ENCODE results near the gene CNTNAP5.

Gene CNTNAP5

GRCh38 chr2:124281541-124281940, 256.5 kb downstream of the CNTNAP5 start:
- no peak for DNase-seq (ENCODE audit: extremely low read depth, low read depth)
- TF ChIP-seq, protein P1, sequence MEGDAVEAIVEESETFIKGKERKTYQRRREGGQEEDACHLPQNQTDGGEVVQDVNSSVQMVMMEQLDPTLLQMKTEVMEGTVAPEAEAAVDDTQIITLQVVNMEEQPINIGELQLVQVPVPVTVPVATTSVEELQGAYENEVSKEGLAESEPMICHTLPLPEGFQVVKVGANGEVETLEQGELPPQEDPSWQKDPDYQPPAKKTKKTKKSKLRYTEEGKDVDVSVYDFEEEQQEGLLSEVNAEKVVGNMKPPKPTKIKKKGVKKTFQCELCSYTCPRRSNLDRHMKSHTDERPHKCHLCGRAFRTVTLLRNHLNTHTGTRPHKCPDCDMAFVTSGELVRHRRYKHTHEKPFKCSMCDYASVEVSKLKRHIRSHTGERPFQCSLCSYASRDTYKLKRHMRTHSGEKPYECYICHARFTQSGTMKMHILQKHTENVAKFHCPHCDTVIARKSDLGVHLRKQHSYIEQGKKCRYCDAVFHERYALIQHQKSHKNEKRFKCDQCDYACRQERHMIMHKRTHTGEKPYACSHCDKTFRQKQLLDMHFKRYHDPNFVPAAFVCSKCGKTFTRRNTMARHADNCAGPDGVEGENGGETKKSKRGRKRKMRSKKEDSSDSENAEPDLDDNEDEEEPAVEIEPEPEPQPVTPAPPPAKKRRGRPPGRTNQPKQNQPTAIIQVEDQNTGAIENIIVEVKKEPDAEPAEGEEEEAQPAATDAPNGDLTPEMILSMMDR (IDR thresholded peaks at IDR 0.05; ENCODE audit: low read depth, low read length, missing control alignments), result no peak
- no peak overlapping the region for H3K4me3 ChIP-seq (replicated peaks; ENCODE audit: low read depth, low read length)

DNA sequence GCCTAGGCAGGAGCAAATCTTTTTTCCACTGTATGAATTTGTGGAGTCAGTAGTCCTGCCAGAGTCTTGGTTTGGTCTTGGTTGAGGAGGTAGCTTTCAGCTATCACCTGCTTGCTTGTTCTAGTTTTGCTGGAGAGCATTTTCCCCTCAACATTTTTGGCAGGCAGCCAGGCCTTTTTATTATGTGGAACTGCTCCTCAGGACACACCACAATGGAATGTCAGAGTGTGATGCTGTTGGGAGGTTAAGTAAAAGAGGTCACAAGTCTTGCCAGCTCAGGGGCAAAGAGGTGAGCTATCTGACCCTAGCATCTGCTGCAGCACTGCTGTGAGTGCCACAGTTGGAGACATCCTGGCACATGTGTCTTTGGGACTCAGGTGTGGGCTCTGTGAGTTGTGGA, 258.0 kb downstream of the CNTNAP5 start:
- TF ChIP-seq, protein P1 (IDR thresholded peaks at IDR 0.05; ENCODE audit: low read depth, low read length, missing control alignments), result no peak
- no peak for DNase-seq (ENCODE audit: extremely low read depth, low read depth)

GRCh38 chr2:124286089-124286783, 261.1 kb downstream of the CNTNAP5 start:
- TF ChIP-seq, protein P1 (IDR thresholded peaks at IDR 0.05; ENCODE audit: low read depth, low read length, missing control alignments), result no peak
- no peak for DNase-seq (ENCODE audit: extremely low read depth, low read depth)
- H3K4me3 ChIP-seq (replicated peaks; ENCODE audit: low read depth, low read length), result no peak overlapping the region

More for the DNA sequence above, 258.0 kb downstream of the CNTNAP5 start:
- no peak overlapping the region for H3K4me3 ChIP-seq (replicated peaks; ENCODE audit: low read depth, low read length)

GRCh38 chr2:124289060-124289459, 264.0 kb downstream of the CNTNAP5 start:
- no peak overlapping the region for H3K4me3 ChIP-seq (replicated peaks; ENCODE audit: low read depth, low read length)
- no peak for DNase-seq (ENCODE audit: extremely low read depth, low read depth)
- TF ChIP-seq, protein P1 (IDR thresholded peaks at IDR 0.05; ENCODE audit: low read depth, low read length, missing control alignments), result no peak

GRCh38 chr2:124289615-124290014, 264.5 kb downstream of the CNTNAP5 start:
- no peak overlapping the region for H3K4me3 ChIP-seq (replicated peaks; ENCODE audit: low read depth, low read length)
- TF ChIP-seq, protein P1 (IDR thresholded peaks at IDR 0.05; ENCODE audit: low read depth, low read length, missing control alignments), result no peak
- DNase-seq (ENCODE audit: extremely low read depth, low read depth), result no peak

DNA sequence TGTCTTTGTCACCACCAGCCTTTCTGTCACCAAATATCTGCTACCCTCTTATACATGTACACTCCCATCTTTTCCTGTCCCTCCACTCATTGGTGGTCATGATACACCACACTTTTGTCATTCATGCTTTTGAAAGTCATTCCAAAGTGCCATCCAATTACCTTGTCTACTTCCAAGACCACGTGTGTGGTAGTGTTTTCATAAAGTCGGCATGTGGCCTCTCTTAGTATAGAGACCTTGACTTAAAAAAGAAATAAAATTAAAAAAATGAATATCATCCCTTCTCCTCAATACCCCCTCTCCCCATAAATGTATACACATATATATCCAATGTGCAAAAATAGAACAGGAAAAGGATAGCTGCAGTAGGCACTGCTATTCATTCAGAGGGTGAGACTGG, 271.4 kb downstream of the CNTNAP5 start:
- TF ChIP-seq, protein P1 (IDR thresholded peaks at IDR 0.05; ENCODE audit: low read depth, low read length, missing control alignments), result no peak
- DNase-seq (ENCODE audit: extremely low read depth, low read depth), result no peak
- no peak overlapping the region for H3K4me3 ChIP-seq (replicated peaks; ENCODE audit: low read depth, low read length)

GRCh38 chr2:124301915-124302314, 276.8 kb downstream of the CNTNAP5 start:
- DNase-seq (ENCODE audit: extremely low read depth, low read depth), result no peak
- TF ChIP-seq, protein P1 (IDR thresholded peaks at IDR 0.05; ENCODE audit: low read depth, low read length, missing control alignments), result no peak
- H3K4me3 ChIP-seq (replicated peaks; ENCODE audit: low read depth, low read length), result no peak overlapping the region

Data from HFF-Myc (cell line).